HS-27A (cell line): Measurements from ENCODE around the gene NDUFV2.
"Not testable (repeated sequence)": the region's sequence is repeated elsewhere in the genome, so short reads cannot be mapped to it uniquely, and the experiment has no call there.

Experiments
- DNase-seq: peaks from one replicate; pipeline ENCODE4 v3.0.0-alpha.2; 2012; ENCODE audit warnings: low read depth, missing footprints

The NDUFV2 gene

GRCh38 chr18:9102508-9103375 is at the start of gene NDUFV2:
TSS of gene NDUFV2 (plus strand) at chr18:9102699. CDS start at chr18:9102744, 45 bp downstream.
- DNase-seq, result peak; percentile 88

DNA sequence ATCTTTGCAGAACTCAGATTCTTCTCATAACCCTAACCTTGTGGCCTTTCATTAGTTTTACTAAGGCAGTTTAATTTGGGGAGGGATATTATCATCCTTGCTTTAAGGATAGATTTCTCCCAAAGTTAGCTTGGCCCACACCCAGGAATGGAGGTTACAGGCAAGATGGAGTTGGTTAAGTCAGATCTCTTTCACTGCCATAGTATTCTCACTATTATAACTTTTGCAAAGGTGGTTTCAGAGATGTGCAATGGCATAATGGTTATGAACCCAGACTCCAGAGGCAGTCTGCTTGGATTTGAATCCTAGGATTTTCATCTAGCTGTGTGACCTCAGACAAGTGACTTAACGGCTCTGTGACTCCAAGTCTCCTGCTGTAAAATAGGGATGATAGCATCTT is 48.7 kb upstream of the NDUFV2 start:
- DNase-seq, result no peak

DNA sequence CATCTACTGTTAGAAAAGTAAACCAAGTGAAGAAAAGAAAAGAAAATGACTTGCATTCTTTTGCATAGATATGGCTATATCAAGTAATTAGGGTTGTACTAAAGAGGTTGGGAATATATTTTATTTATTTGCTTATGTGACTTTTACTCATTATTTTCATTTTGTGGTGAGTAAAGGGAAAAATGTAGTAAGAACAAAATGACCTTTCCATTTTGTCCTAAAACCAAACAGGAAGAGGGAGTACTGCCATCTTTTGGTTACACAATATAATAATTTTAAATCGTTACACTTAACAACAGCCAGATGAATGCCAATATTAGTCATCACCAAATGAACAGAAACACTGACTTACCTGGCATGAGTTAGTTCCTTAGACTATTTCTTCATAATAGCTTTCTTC is 47.3 kb upstream of the NDUFV2 start:
- peak; percentile 24 for DNase-seq

DNA sequence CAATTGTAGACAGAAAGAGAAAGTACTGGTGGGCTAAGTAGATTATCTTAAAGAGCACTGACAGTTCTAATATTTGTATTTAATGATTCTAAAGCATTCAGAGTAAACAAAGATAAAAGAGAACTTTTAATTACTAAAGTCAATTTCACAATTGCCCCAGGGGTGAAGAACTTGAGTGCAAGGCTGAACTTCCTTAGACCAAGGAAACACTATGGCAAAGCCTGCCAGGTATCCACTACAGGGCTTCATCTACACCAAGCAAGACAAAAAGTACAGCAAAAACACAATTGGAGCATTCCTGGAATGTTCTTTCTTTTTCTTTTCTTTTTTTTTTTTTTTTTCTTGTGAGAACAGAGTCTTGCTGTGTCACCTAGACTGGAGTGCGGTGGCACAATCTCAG is 46.9 kb upstream of the NDUFV2 start:
- DNase-seq, result no peak

GRCh38 chr18:9057646-9058045 is 44.9 kb upstream of the NDUFV2 start:
- DNase-seq, result no peak

- DNase-seq, result no peak
These were observed 44.1 kb upstream of the NDUFV2 start for GRCh38 chr18:9058406-9058805.

DNA sequence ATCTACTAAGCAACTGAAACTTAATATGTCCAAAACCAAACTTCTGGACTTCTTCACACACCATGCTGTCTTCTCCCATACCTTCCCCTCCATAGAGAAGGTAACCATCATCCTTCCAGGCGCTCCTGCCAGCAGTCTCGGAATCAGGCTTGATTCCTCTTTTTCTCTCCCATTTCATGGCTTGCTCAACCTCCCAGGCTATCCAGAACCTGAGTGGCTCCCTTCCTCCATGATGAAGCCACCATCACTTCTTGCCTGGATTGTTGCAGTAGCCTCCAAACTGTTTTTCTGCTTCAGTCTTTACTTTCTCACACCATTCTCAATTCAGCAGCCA is 40.1 kb upstream of the NDUFV2 start:
- DNase-seq, result no peak

DNA sequence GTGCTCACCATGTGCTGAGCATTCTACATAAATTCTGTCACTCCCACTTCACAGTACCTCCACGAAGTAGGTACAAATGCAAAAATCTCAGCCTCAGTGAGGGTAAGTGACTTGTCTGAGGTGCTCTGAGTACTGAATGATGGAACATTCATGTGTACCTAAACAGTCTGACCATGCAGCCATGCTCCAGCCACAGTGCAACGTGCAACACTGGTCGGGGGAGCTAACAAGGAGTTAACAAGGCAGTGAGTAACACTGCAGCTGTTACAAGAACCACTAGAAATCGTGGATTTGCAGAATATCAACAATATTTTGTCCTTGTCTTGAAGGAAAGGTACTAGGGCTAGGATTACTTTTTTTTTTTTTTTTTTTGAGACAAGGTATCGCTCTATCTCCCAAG is 36.6 kb upstream of the NDUFV2 start:
- DNase-seq, result no peak

DNA sequence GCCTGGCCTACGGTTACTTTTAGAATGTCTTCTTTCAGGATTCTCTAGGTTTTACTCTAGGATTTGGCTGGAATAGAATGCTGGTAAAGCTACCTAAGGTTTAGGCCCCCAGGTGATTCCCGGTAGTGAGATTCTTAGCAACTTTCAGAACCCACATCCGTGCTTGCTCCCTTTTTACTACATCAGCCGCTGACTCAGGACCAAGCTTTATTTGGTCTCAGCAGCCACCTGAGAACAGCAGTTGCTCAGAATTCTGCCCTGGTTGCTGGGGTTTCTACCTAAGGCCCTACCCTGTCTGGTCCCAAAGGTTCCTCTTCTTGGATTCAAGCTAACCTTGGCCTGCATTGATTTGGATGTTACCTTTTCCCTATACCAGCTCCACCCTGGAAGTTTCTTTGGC is 36.1 kb upstream of the NDUFV2 start:
- DNase-seq, result no peak

DNA sequence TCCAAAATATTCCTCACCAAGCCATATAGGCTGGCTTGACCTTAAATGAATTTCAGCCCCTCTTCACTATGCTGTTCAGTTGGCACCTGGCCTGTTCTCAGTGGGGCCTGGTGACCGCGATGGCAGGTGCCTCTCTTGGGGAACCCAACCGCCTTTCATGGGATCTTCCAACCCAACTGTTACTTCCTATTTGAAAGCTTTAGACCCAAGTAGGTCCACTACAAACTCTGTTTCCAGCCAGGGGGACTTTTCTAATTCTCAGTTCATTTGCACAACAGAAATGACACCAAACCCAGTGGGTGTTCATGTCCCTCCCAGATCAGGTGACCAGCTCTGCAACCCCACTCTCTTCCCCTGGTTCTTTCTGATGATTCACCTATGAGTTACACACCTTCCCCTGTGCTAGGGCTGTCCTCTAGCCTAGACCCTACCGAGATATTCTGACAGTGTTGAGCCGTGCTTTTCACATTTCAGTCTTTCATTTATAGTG is 35.6 kb upstream of the NDUFV2 start:
- DNase-seq, result no peak

GRCh38 chr18:9067823-9068222 is 34.7 kb upstream of the NDUFV2 start:
- no peak for DNase-seq

DNA sequence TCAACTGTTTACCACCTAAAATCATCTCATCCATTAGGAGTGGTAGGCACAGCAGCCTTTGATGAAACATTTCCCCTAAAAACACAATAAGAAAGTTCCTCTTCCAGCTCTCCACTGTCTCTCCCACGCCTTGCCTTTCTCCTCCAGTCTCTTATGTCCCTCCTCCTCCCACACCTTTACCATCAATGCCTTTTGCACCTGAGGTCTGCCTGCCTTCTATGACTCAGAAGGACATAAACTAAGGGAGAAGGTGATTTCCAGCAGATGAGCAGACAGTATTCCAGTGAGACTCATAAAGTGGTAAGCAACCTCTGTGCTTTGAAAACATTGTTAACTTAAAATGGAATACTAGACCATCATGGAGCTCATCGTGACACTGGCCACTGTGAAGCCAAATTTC is 34.2 kb upstream of the NDUFV2 start:
- no peak for DNase-seq

- DNase-seq, result no peak
These were observed 32.9 kb upstream of the NDUFV2 start for GRCh38 chr18:9069601-9070000.

GRCh38 chr18:9070212-9070611 is 32.3 kb upstream of the NDUFV2 start:
- DNase-seq, result no peak

DNA sequence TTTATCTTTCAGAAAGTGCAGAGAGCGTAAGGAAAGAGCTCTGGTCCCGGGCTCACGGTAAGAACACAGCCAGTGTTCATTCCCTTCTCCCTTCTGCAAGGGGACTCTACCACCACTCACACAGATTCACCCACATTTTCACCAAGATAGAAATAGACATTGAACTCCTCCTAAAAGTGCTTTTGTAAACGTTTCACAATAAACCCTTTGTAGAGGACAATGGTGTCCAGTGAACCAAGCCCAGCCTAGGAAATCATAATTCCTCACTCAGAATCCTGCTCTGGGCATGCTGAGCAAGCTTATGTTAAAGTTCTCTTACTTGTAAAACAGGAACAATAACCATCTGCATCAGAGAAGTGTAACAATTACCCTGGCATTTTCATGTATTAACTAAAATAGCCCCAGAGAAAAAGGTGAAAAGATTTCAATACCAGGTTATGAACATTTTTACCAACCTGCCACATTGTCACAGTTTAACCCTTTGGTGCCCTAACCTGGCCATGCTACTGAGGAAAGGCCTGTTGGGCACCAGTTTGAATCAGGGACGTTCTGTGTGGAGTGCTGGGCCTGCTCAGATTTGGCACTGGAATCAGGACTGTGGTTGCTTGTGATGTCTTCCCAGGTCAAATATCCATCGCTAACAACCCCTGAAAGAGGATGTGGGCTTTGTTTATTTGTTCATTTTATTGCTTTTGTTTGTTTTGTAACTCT is 22.5 kb upstream of the NDUFV2 start:
- DNase-seq, result no peak

GRCh38 chr18:9081940-9082339 is 20.6 kb upstream of the NDUFV2 start:
- no peak for DNase-seq

DNA sequence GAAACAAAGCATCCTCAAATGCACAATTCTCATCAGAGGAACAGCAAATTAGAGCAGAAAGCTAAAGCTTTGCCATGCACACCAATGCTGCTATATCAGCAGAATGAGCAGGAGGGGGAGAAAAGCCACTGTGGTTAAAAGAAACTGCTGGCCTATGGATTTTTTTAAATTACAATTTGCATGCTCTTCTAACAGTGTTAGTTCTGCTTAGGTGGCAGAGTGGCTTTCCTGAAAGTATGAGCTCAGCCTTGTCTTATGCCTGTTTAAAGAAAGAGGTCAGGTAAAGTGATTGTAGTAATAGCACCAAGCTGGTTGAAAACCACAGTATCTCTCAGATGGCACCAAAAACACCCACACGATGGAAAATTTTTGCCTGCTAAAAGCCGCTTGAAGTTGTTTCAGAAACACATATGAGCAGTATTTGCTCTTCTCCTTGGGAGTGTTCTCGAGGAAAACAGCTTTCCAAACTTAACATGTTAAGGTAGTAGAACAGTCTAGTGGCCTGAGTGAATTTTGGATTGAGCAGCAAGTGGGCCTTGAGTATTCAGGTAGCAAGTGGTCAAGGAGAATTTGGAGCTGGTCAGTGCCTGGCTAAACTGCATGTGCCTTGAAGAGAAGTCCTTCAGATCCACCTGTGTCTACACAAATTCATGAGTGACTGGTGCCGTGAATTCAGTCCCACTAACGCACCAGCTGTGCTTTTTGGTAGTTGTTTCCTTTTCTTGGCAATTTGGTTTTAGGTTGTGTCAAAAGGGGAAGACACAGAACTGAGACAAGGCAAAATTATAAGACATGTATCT is 19.6 kb upstream of the NDUFV2 start:
- DNase-seq, result no peak

DNA sequence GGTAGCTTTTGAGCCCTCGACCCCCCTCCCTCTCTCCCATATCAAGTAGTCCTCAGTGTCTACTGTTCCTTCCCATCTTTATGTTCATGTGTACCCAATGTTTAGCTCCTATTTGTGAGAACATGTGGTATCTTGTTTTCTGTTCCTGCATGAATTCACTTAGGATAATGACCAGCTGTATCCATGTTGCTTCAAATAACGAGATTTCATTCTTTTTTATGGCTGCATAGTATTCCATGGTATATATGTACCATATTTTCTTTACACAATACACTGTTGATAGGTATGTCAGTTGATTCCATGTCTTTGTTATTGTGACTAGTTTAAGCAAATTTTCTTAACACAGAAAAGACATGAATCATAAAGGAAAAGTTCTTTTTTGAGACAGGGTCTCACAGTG is 16.5 kb upstream of the NDUFV2 start:
- no peak for DNase-seq

- no peak for DNase-seq
These were observed 15.9 kb upstream of the NDUFV2 start for GRCh38 chr18:9086624-9087023.

GRCh38 chr18:9087144-9087543 is 15.4 kb upstream of the NDUFV2 start:
- DNase-seq, result no peak

DNA sequence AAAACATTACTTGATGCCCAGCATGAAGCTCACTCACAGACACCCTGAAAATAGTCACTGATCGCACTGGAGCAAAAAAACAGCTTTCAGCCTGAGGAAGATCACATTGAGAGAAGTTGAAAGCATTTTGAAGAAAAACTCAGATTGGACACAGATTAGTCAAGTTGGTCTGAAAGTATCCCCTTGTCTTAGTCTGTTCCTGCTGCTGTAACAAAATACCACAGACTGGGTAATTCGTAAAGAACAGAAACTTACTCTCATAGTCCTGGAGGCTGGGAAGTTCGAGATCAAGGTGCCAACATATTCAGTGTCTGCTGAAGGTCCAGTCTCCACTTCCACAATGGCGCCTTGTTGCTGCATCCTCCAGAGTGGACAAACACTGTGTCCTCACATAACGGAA is 14.2 kb upstream of the NDUFV2 start:
- no peak for DNase-seq

DNA sequence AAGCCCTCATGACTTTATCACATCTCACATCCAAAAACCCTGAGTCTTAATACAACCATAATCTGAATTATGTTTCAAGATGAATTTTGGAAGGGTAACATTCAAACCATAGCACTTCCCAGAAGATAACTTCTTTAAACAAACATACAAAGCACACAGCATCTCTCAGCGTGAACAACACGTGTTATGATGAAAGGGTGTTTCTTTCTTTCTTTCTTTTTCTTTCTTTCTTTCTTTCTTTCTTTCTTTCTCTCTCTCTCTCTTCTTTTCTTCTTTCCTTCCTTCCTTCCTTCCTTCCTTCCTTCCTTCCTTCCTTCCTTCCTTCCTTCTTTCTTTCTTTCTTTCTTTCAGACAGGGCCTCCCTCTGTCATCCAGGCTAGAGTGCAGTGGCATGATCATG is 13.8 kb upstream of the NDUFV2 start:
- DNase-seq, result not testable (repeated sequence)

DNA sequence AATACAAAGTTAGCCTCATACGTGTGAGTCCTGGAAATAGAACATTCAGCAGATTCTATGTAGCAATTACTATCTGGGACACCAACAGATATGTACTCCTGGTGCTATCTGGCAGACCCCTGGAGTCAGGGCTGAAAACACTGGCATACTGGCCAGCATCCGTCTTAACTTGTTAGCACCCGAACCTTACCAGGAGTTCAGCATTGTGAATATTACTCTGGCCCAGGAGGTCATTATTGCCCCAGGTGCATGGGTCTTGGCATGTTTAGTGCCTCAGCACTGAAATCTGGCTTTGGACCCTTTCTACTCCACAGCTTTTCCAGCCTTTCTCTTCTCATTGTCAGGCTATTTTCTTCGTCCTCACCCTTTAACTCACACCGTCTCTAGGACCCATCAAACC is 11.9 kb upstream of the NDUFV2 start:
- no peak for DNase-seq
